Thyroid gland (tissue), 4 donors: ENCODE measurements around the gene EXTL2. TPM values are rescaled to one million over a fixed set of nuclear protein-coding genes. Genes with fewer than 3 reads are reported as not detected.

Source experiments
- DNase-seq, 2 donors: peaks; one replicate each; pipeline ENCODE4 v3.0.0-alpha.2; 2019
- H3K27ac ChIP-seq, 3 donors: fragments of 200-600 bp; sonication (generic); 1 replicate in 2 of 3; 2 replicates in 1 of 3; pipeline ENCODE4 v1.5.1; 2016 to 2019; ENCODE audit warnings: mild to moderate bottlenecking in 1 of 3, moderate library complexity in 1 of 3
- H3K27me3 ChIP-seq: fragments of 200-600 bp; sonication (generic); one replicate; pipeline ENCODE4 v1.5.1; 2019
- H3K36me3 ChIP-seq, 2 donors: fragments of 200-600 bp; sonication (generic); one replicate each; pipeline ENCODE4 v1.5.1; 2016 to 2019
- H3K4me1 ChIP-seq, 2 donors: fragments of 200-600 bp; sonication (generic); one replicate each; pipeline ENCODE4 v1.5.1; 2017 to 2019
- H3K4me3 ChIP-seq, 3 donors: fragments of 200-600 bp; sonication (generic); replicated peaks in 1 of 3; 1 replicate in 2 of 3; 2 replicates in 1 of 3; pipeline ENCODE4 v1.5.1; 2016; ENCODE audit warnings: mild to moderate bottlenecking in 1 of 3
- H3K9me3 ChIP-seq: fragments of 200-600 bp; sonication (generic); one replicate; pipeline ENCODE4 v1.5.1; 2017
- POLR2A ChIP-seq, 2 donors: fragments of 450-650 bp; IDR thresholded peaks; one replicate each; pipeline ENCODE4 v1.6.1; 2017; ENCODE audit warnings: antibody characterized with exemption in 2 of 2, mild to moderate bottlenecking in 2 of 2, moderate library complexity in 1 of 2
- WGBS, 2 donors: methylation state at CpG; one replicate each; pipeline ENCODE4 v1.1.5; 2017; 5-methylcytosine and 5-hydroxymethylcytosine counted together
- intact Hi-C: fragments of 100-400 bp; cut with DNase I; formaldehyde crosslinking; loops from one replicate; pipeline ENCODE4 v1.15.1; 2023
- total RNA-seq, 4 donors: library from RNA; depleted of rRNA; stranded (reverse); fragments of >200 nt; gene quantifications; one replicate each; pipeline ENCODE4 v1.2.3, GENCODE V29; 2016
- TF ChIP-seq, protein P1 (sequence below), 6 experiments: fragments of 200-600 bp in 3 of 6; fragments of 450-650 bp in 3 of 6; sonication (generic) in 3 of 6; IDR thresholded peaks; one replicate each; pipeline ENCODE4 v1.5.1; 2016 to 2019; ENCODE audit warnings: antibody characterized with exemption in 6 of 6, mild to moderate bottlenecking in 2 of 6, inconsistent platforms in 1 of 6, moderate library complexity in 1 of 6

The EXTL2 gene
- total RNA-seq, 4 donors from 2014 or later, result 13.9 to 17.4 (median 17.2) TPM

DNA sequence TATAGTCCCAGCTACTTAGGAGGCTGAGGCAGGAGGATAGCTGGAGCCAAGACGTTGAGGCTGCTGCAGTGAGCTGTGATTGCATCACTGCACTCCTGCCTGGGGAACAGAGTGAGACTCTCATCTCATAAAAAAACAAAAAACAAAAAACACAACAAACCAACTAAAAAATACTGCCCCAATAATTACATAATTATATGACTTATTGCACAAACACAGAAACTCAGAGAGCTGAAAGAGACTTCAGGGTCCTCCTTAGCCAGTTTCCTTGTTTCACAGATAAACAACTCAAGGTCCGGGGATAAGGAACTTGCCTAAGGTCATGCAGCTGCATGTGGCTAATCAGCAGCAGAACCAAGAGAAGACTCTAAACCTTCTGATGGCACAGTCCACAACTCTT is 11.9 kb downstream of the EXTL2 start:
- TF ChIP-seq POLR2A (IDR thresholded peaks at IDR 0.05), result no peak
- TF ChIP-seq, protein P1, sequence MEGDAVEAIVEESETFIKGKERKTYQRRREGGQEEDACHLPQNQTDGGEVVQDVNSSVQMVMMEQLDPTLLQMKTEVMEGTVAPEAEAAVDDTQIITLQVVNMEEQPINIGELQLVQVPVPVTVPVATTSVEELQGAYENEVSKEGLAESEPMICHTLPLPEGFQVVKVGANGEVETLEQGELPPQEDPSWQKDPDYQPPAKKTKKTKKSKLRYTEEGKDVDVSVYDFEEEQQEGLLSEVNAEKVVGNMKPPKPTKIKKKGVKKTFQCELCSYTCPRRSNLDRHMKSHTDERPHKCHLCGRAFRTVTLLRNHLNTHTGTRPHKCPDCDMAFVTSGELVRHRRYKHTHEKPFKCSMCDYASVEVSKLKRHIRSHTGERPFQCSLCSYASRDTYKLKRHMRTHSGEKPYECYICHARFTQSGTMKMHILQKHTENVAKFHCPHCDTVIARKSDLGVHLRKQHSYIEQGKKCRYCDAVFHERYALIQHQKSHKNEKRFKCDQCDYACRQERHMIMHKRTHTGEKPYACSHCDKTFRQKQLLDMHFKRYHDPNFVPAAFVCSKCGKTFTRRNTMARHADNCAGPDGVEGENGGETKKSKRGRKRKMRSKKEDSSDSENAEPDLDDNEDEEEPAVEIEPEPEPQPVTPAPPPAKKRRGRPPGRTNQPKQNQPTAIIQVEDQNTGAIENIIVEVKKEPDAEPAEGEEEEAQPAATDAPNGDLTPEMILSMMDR (IDR thresholded peaks at IDR 0.05), result no peak
- WGBS, 2 donors, result 74 to 82% methylated on average over 2 of the region's 2 CpGs
- intact Hi-C loops, result no loop called here
- Histone ChIP-seq H3K4me1 (no peaks in the 10 kb centered on the region), H3K9me3 (no peaks in the 10 kb centered on the region), H3K27me3 (no peaks in the 10 kb centered on the region), H3K4me3 (no peak overlapping the region), H3K27ac (no peak overlapping the region), H3K36me3 (peaks cover 0 to under 1% of the 10 kb centered on the region in 2 donors)
- no peak for DNase-seq

DNA sequence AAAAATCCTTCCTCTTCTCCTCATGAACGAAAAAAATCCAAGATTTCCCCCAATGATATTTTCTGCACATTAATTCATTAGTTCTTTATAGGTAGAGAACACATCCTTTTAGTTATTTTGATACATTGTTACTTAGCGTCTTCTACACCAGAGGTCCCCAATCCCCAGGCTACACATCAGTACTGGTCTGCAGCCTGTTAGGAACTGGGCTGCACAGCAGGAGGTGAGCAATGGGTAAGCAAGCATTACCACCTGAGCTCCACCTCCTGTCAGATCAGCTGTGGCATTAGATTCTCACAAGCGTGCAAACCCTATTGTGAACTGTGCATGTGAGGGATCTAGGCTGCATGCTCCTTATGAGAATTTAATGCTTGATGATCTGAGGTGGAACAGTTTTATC is 13.0 kb downstream of the EXTL2 start:
- Histone ChIP-seq H3K4me3 (no peak overlapping the region), H3K27ac (no peak overlapping the region), H3K9me3 (no peaks in the 10 kb centered on the region), H3K4me1 (no peaks in the 10 kb centered on the region), H3K27me3 (no peaks in the 10 kb centered on the region), H3K36me3 (peaks cover 0 to 6% of the 10 kb centered on the region in 2 donors)
- 91 to 92% methylated on average over 2 to 3 of the region's 3 CpGs for WGBS, 2 donors
- intact Hi-C loops, result no loop called here
- no peak for TF ChIP-seq POLR2A (IDR thresholded peaks at IDR 0.05)
- TF ChIP-seq, protein P1 (IDR thresholded peaks at IDR 0.05), result no peak
- no peak for DNase-seq

DNA sequence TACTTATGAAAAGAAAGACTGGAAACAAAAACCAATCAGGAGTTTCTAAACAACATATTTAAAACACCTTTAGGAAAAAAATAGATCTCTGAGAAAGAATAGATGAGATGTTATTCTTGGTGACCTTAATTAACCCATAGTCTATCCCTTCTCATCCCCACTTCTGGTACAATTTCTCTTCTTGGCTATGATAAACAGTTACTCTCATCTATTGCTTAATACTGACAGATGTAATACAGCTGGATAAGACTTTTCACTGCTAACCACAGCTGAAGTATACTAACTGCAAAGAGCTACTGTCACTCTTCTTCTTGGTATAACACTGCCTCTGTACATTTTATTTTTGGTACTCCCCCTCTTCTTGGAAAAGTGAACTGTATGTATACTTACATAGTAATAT is 15.2 kb downstream of the EXTL2 start:
- H3K27me3 ChIP-seq, result no peaks in the 10 kb centered on the region
- intact Hi-C loops, result no loop called here

DNA sequence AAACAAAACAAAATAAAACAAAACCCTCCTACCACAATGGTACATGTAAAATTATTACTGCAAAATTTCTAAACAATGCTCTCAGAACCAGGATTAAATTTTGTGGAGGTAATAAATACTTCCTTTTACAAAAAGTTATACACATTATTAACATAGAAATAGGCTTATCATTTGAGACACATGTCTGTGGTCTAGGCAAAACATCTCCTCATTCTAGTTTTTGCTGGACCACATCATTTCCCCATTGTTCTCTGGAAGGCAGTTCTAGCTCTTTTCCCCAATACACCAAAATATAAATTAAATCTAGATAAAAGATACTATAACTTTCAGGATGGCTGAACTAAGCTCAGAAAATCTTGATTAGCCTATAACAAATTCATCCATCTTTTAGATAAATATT is 18.4 kb downstream of the EXTL2 start:
- Histone ChIP-seq H3K27ac (no peak overlapping the region), H3K9me3 (no peaks in the 10 kb centered on the region), H3K4me1 (no peaks in the 10 kb centered on the region), H3K4me3 (no peak overlapping the region), H3K27me3 (no peaks in the 10 kb centered on the region), H3K36me3 (peaks cover 0 to 6% of the 10 kb centered on the region in 2 donors)
- intact Hi-C loops, result no loop called here
- TF ChIP-seq, protein P1 (IDR thresholded peaks at IDR 0.05), result no peak
- DNase-seq, result no peak

More for the DNA sequence above, 15.2 kb downstream of the EXTL2 start:
- Histone ChIP-seq H3K9me3 (no peaks in the 10 kb centered on the region), H3K4me1 (no peaks in the 10 kb centered on the region), H3K27ac (no peak overlapping the region), H3K36me3 (peaks cover 0 to 6% of the 10 kb centered on the region in 2 donors), H3K4me3 (no peak overlapping the region)
- TF ChIP-seq, protein P1 (IDR thresholded peaks at IDR 0.05), result no peak
- TF ChIP-seq POLR2A (IDR thresholded peaks at IDR 0.05), result no peak
- no peak for DNase-seq

DNA sequence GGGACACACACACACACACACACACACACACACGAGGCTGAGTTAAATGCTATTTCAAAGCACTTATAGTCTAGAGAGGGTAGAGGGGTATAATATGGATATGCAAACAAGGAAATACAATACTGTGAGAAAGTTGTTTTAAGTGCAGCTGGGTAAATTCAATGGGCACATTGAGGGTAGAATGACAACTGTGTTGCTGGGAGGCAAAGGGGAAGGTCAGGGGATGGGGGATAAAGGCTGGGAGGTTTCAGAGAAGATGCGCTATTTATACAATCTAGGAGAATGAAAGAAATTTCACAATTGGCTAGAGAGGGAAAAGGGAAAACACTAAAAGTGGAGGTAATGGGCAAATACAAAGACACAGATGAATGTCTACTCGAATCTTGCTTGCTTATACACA is 19.4 kb downstream of the EXTL2 start:
- TF ChIP-seq POLR2A (IDR thresholded peaks at IDR 0.05), result no peak
- 82 to 85% methylated on average over 3 of the region's 3 CpGs for WGBS, 2 donors
- H3K27me3 ChIP-seq, result no peaks in the 10 kb centered on the region
- H3K9me3 ChIP-seq, result no peaks in the 10 kb centered on the region
- H3K36me3 ChIP-seq, result peaks cover 0 to 6% of the 10 kb centered on the region in 2 donors
- intact Hi-C loops, result no loop called here
- no peak overlapping the region for H3K27ac ChIP-seq
- DNase-seq, result no peak
- H3K4me1 ChIP-seq, result no peaks in the 10 kb centered on the region
- no peak overlapping the region for H3K4me3 ChIP-seq

DNA sequence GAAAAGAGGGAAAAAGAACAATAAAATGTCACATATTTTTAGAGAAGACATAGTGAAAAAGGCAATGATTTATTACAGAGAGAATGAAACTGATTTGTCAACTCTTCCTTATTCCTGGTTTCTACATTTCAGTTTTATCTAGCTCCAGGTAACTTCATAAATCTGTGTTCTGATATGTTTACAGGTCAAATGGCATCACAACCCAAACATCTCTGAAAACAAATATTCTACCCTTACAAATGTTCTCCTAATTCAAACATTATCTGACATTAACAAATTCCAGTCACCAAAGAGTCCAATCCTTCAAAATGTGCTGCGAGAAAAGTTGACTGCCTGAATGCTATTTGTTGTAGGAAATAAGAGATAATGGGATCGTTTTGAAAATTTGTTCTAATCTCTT is 20.2 kb downstream of the EXTL2 start:
- Histone ChIP-seq H3K9me3 (no peaks in the 10 kb centered on the region), H3K4me1 (no peaks in the 10 kb centered on the region), H3K27ac (no peak overlapping the region), H3K27me3 (no peaks in the 10 kb centered on the region), H3K4me3 (no peak overlapping the region), H3K36me3 (peaks cover 0 to 6% of the 10 kb centered on the region in 2 donors)
- intact Hi-C loops, result no loop called here
- DNase-seq, result no peak
- TF ChIP-seq, protein P1 (IDR thresholded peaks at IDR 0.05), result no peak
- no peak for TF ChIP-seq POLR2A (IDR thresholded peaks at IDR 0.05)
- 86 to 93% methylated on average over 2 of the region's 2 CpGs for WGBS, 2 donors
